ENCODE measurements around the gene ARHGAP21.
A peak's percentile ranks its signal among the peaks of the same experiment; 100 is the strongest.

ARHGAP21 gene

GRCh38 chr10:24596217-24596930, 127.3 kb downstream of the ARHGAP21 start:
- Histone ChIP-seq H3K9ac (ENCODE audit: low read length) (no peak overlapping the region), H3K79me1 (ENCODE audit: low read length) (no peaks in the 10 kb centered on the region), H3K36me3 (ENCODE audit: control insufficient read depth, insufficient read depth, low read length) (no peaks in the 10 kb centered on the region), H2BK120ac (ENCODE audit: low read depth, low read length) (no peak overlapping the region), H3K23ac (ENCODE audit: low read length) (no peak overlapping the region), H3K4me2 (ENCODE audit: low read length) (no peak overlapping the region), H3K4me3 (ENCODE audit: low read length) (no peak overlapping the region), H2BK5ac (ENCODE audit: low read length) (no peak overlapping the region), H3K79me2 (ENCODE audit: control insufficient read depth, insufficient read depth, low read length) (no peaks in the 10 kb centered on the region), H3K27ac (ENCODE audit: low read depth, low read length) (no peak overlapping the region), H4K5ac (ENCODE audit: low read length) (no peak overlapping the region), H3K4me1 (ENCODE audit: control insufficient read depth, low read depth, low read length) (no peaks in the 10 kb centered on the region), H3K4ac (ENCODE audit: low read depth, low read length) (no peak overlapping the region), H2AK5ac (ENCODE audit: low read length) (no peak overlapping the region), H4K8ac (ENCODE audit: low read depth, low read length) (no peak overlapping the region), H3K27me3 (ENCODE audit: insufficient read depth, low read length, poor library complexity) (no peaks in the 10 kb centered on the region), H3K18ac (ENCODE audit: low read length) (no peak overlapping the region), H2BK15ac (replicated peaks; ENCODE audit: low read depth) (no peak overlapping the region), H3K56ac (ENCODE audit: low read length) (no peak overlapping the region)
- no peak for DNase-seq
- WGBS (ENCODE audit: extremely low coverage, insufficient coverage, low lambda C conversion rate), result no CpG with 5 or more reads among the region's 11 CpGs

- Histone ChIP-seq H3K4me2 (ENCODE audit: low read length) (no peak overlapping the region), H3K4me1 (ENCODE audit: control insufficient read depth, low read depth, low read length) (no peaks in the 10 kb centered on the region), H2AK5ac (ENCODE audit: low read length) (no peak overlapping the region), H2BK15ac (replicated peaks; ENCODE audit: low read depth) (no peak overlapping the region), H3K23ac (ENCODE audit: low read length) (no peak overlapping the region), H2BK120ac (ENCODE audit: low read depth, low read length) (no peak overlapping the region), H3K79me2 (ENCODE audit: control insufficient read depth, insufficient read depth, low read length) (no peaks in the 10 kb centered on the region), H4K5ac (ENCODE audit: low read length) (no peak overlapping the region), H3K79me1 (ENCODE audit: low read length) (no peaks in the 10 kb centered on the region), H3K36me3 (ENCODE audit: control insufficient read depth, insufficient read depth, low read length) (no peaks in the 10 kb centered on the region), H2BK5ac (ENCODE audit: low read length) (no peak overlapping the region), H3K9ac (ENCODE audit: low read length) (no peak overlapping the region), H3K56ac (ENCODE audit: low read length) (no peak overlapping the region), H3K4ac (ENCODE audit: low read depth, low read length) (no peak overlapping the region), H3K27me3 (ENCODE audit: insufficient read depth, low read length, poor library complexity) (no peaks in the 10 kb centered on the region), H3K4me3 (ENCODE audit: low read length) (no peak overlapping the region), H4K8ac (ENCODE audit: low read depth, low read length) (no peak overlapping the region), H3K18ac (ENCODE audit: low read length) (no peak overlapping the region), H3K27ac (ENCODE audit: low read depth, low read length) (no peak overlapping the region)
- no peak for DNase-seq
These were observed 132.8 kb downstream of the ARHGAP21 start for GRCh38 chr10:24590697-24591457.

GRCh38 chr10:24589265-24589664, 134.4 kb downstream of the ARHGAP21 start:
- Histone ChIP-seq H2BK120ac (ENCODE audit: low read depth, low read length) (no peak overlapping the region), H3K9ac (ENCODE audit: low read length) (no peak overlapping the region), H2BK15ac (replicated peaks; ENCODE audit: low read depth) (no peak overlapping the region), H3K27ac (ENCODE audit: low read depth, low read length) (no peak overlapping the region), H2AK5ac (ENCODE audit: low read length) (no peak overlapping the region), H4K5ac (ENCODE audit: low read length) (no peak overlapping the region), H2BK5ac (ENCODE audit: low read length) (no peak overlapping the region), H3K4me1 (ENCODE audit: control insufficient read depth, low read depth, low read length) (no peaks in the 10 kb centered on the region), H3K4ac (ENCODE audit: low read depth, low read length) (no peak overlapping the region), H3K18ac (ENCODE audit: low read length) (no peak overlapping the region), H3K79me2 (ENCODE audit: control insufficient read depth, insufficient read depth, low read length) (no peaks in the 10 kb centered on the region), H3K56ac (ENCODE audit: low read length) (no peak overlapping the region), H4K8ac (ENCODE audit: low read depth, low read length) (no peak overlapping the region), H3K79me1 (ENCODE audit: low read length) (no peaks in the 10 kb centered on the region), H3K4me3 (ENCODE audit: low read length) (no peak overlapping the region), H3K23ac (ENCODE audit: low read length) (no peak overlapping the region), H3K4me2 (ENCODE audit: low read length) (no peak overlapping the region), H3K27me3 (ENCODE audit: insufficient read depth, low read length, poor library complexity) (no peaks in the 10 kb centered on the region), H3K36me3 (ENCODE audit: control insufficient read depth, insufficient read depth, low read length) (no peaks in the 10 kb centered on the region)
- WGBS (ENCODE audit: extremely low coverage, insufficient coverage, low lambda C conversion rate), result no CpG with 5 or more reads among the region's 2 CpGs
- no peak for DNase-seq

GRCh38 chr10:24579906-24580305, 143.8 kb downstream of the ARHGAP21 start:
- Histone ChIP-seq H3K79me2 (ENCODE audit: control insufficient read depth, insufficient read depth, low read length) (no peaks in the 10 kb centered on the region), H3K36me3 (ENCODE audit: control insufficient read depth, insufficient read depth, low read length) (no peaks in the 10 kb centered on the region), H2BK5ac (ENCODE audit: low read length) (no peak overlapping the region), H3K23ac (ENCODE audit: low read length) (no peak overlapping the region), H3K9ac (ENCODE audit: low read length) (no peak overlapping the region), H3K4me2 (ENCODE audit: low read length) (no peak overlapping the region), H2BK120ac (ENCODE audit: low read depth, low read length) (no peak overlapping the region), H2AK5ac (ENCODE audit: low read length) (no peak overlapping the region), H4K5ac (ENCODE audit: low read length) (no peak overlapping the region), H3K4ac (ENCODE audit: low read depth, low read length) (no peak overlapping the region), H3K56ac (ENCODE audit: low read length) (no peak overlapping the region), H4K8ac (ENCODE audit: low read depth, low read length) (no peak overlapping the region), H3K4me3 (ENCODE audit: low read length) (no peak overlapping the region), H3K79me1 (ENCODE audit: low read length) (no peaks in the 10 kb centered on the region), H3K27me3 (ENCODE audit: insufficient read depth, low read length, poor library complexity) (no peaks in the 10 kb centered on the region), H3K4me1 (ENCODE audit: control insufficient read depth, low read depth, low read length) (no peaks in the 10 kb centered on the region), H2BK15ac (replicated peaks; ENCODE audit: low read depth) (no peak overlapping the region), H3K27ac (ENCODE audit: low read depth, low read length) (no peak overlapping the region), H3K18ac (ENCODE audit: low read length) (no peak overlapping the region)
- WGBS (ENCODE audit: extremely low coverage, insufficient coverage, low lambda C conversion rate), result no CpG with 5 or more reads among the region's 4 CpGs
- DNase-seq, result peak; percentile 28

- Histone ChIP-seq H3K27ac (ENCODE audit: low read depth, low read length) (no peak overlapping the region), H3K79me2 (ENCODE audit: control insufficient read depth, insufficient read depth, low read length) (no peaks in the 10 kb centered on the region), H2BK120ac (ENCODE audit: low read depth, low read length) (no peak overlapping the region), H3K4me3 (ENCODE audit: low read length) (no peak overlapping the region), H4K8ac (ENCODE audit: low read depth, low read length) (no peak overlapping the region), H3K79me1 (ENCODE audit: low read length) (no peaks in the 10 kb centered on the region), H4K5ac (ENCODE audit: low read length) (no peak overlapping the region), H2AK5ac (ENCODE audit: low read length) (no peak overlapping the region), H3K4me2 (ENCODE audit: low read length) (no peak overlapping the region), H2BK5ac (ENCODE audit: low read length) (no peak overlapping the region), H3K23ac (ENCODE audit: low read length) (no peak overlapping the region), H3K27me3 (ENCODE audit: insufficient read depth, low read length, poor library complexity) (no peaks in the 10 kb centered on the region), H3K56ac (ENCODE audit: low read length) (no peak overlapping the region), H3K18ac (ENCODE audit: low read length) (no peak overlapping the region), H3K36me3 (ENCODE audit: control insufficient read depth, insufficient read depth, low read length) (no peaks in the 10 kb centered on the region), H3K4me1 (ENCODE audit: control insufficient read depth, low read depth, low read length) (no peaks in the 10 kb centered on the region), H3K9ac (ENCODE audit: low read length) (no peak overlapping the region), H3K4ac (ENCODE audit: low read depth, low read length) (no peak overlapping the region), H2BK15ac (replicated peaks; ENCODE audit: low read depth) (no peak overlapping the region)
- WGBS (ENCODE audit: extremely low coverage, insufficient coverage, low lambda C conversion rate), result no CpG with 5 or more reads among the region's 1 CpG
- DNase-seq, result no peak
These were observed 144.2 kb downstream of the ARHGAP21 start for GRCh38 chr10:24579448-24579847.

Measured in mesendoderm (in vitro differentiated cells).